Skeletal muscle tissue (tissue), 4 donors: Measurements from ENCODE around the gene PCDHB6. TPM values are rescaled to one million over a fixed set of nuclear protein-coding genes. Genes with fewer than 3 reads are reported as not detected.
"Not testable (repeated sequence)": the region's sequence is repeated elsewhere in the genome, so short reads cannot be mapped to it uniquely, and the experiment has no call there.

Source experiments
- H3K27ac ChIP-seq: one replicate; pipeline ENCODE4 v1.7.0; 2013; ENCODE audit warnings: mild to moderate bottlenecking, low read depth, low read length, inconsistent platforms
- H3K27me3 ChIP-seq, 3 donors: one replicate each; pipeline ENCODE4 v1.7.0; 2013; ENCODE audit warnings: low read length in 3 of 3; ENCODE audit not compliant: control insufficient read depth in 3 of 3, insufficient read depth in 3 of 3
- H3K36me3 ChIP-seq, 3 donors: one replicate each; pipeline ENCODE4 v1.7.0; 2013; ENCODE audit warnings: low read length in 3 of 3; ENCODE audit not compliant: control insufficient read depth in 3 of 3, insufficient read depth in 3 of 3
- H3K4me1 ChIP-seq, 3 donors: one replicate each; pipeline ENCODE4 v1.7.0; 2013; ENCODE audit warnings: low read length in 3 of 3, mild to moderate bottlenecking in 3 of 3; ENCODE audit not compliant: control insufficient read depth in 3 of 3, insufficient read depth in 3 of 3
- H3K4me3 ChIP-seq, 3 donors: one replicate each; pipeline ENCODE4 v1.7.0; 2013; ENCODE audit warnings: low read length in 3 of 3
- H3K9ac ChIP-seq, 3 donors: one replicate each; pipeline ENCODE4 v1.7.0; 2013; ENCODE audit warnings: low read length in 3 of 3, mild to moderate bottlenecking in 3 of 3, moderate library complexity in 2 of 3, low read depth in 1 of 3
- H3K9me3 ChIP-seq, 3 donors: one replicate each; pipeline ENCODE4 v1.7.0; 2013; ENCODE audit warnings: low read length in 3 of 3; ENCODE audit not compliant: control insufficient read depth in 3 of 3
- total RNA-seq: library from RNA; depleted of rRNA; stranded (reverse); fragments of >200 nt; gene quantifications from one replicate; pipeline ENCODE4 v1.2.3, GENCODE V29; 2014
- donor health status: Osteomylitis.

The PCDHB6 gene
- total RNA-seq, 1 donor from 2014 or later: 0.52 TPM

GRCh38 chr5:141201126-141201525 lies 51.3 kb downstream of the PCDHB6 start:
- not testable (repeated sequence) for H3K27ac ChIP-seq, H3K4me1 ChIP-seq, H3K27me3 ChIP-seq, H3K36me3 ChIP-seq, H3K4me3 ChIP-seq, H3K9ac ChIP-seq
- peaks cover 7 to 15% (median 13%) of the 10 kb centered on the region in 3 donors for H3K9me3 ChIP-seq

GRCh38 chr5:141201646-141202045 lies 51.8 kb downstream of the PCDHB6 start:
- not testable (repeated sequence) for H3K27ac ChIP-seq, H3K4me1 ChIP-seq, H3K36me3 ChIP-seq, H3K4me3 ChIP-seq, H3K27me3 ChIP-seq, H3K9ac ChIP-seq
- peaks cover 7 to 17% (median 14%) of the 10 kb centered on the region in 3 donors for H3K9me3 ChIP-seq

Other genes starting within 250 kb of the PCDHB6 start
- 0.52 TPM for gene PCDHAC1, start 223.8 kb upstream of the PCDHB6 start, total RNA-seq
- gene PCDHAC2, start 183.6 kb upstream of the PCDHB6 start, total RNA-seq: 2.1 TPM
- gene PCDHB1, start 98.7 kb upstream of the PCDHB6 start, total RNA-seq: not detected
- gene PCDHB2, start 55.4 kb upstream of the PCDHB6 start, total RNA-seq: 2.6 TPM
- gene PCDHB3, start 49.6 kb upstream of the PCDHB6 start, total RNA-seq: 1.6 TPM
- 1.6 TPM for gene PCDHB4, start 28.2 kb upstream of the PCDHB6 start, total RNA-seq
- gene PCDHB5, start 14.9 kb upstream of the PCDHB6 start, total RNA-seq: 3.1 TPM
- gene PCDHB7, start 22.6 kb downstream of the PCDHB6 start, total RNA-seq: 2.1 TPM
- gene PCDHB8, start 27.7 kb downstream of the PCDHB6 start, total RNA-seq: 1.6 TPM
- 1.6 TPM for gene PCDHB16, start 32.3 kb downstream of the PCDHB6 start, total RNA-seq
- 1.0 TPM for gene PCDHB9, start 37.1 kb downstream of the PCDHB6 start, total RNA-seq
- gene PCDHB10, start 42.3 kb downstream of the PCDHB6 start, total RNA-seq: 2.6 TPM
- 4.2 TPM for gene PCDHB11, start 49.6 kb downstream of the PCDHB6 start, total RNA-seq
- 1.6 TPM for gene PCDHB12, start 58.7 kb downstream of the PCDHB6 start, total RNA-seq
- gene PCDHB13, start 63.9 kb downstream of the PCDHB6 start, total RNA-seq: 1.6 TPM
- gene PCDHB14, start 73.3 kb downstream of the PCDHB6 start, total RNA-seq: 4.2 TPM
- gene PCDHB15, start 95.3 kb downstream of the PCDHB6 start, total RNA-seq: 4.2 TPM
- 0.52 TPM for gene SLC25A2, start 154.0 kb downstream of the PCDHB6 start, total RNA-seq
- 72.0 TPM for gene TAF7, start 170.7 kb downstream of the PCDHB6 start, total RNA-seq
- gene PCDHGA1, start 180.5 kb downstream of the PCDHB6 start, total RNA-seq: 0.52 TPM
- 1.6 TPM for gene PCDHGA2, start 188.7 kb downstream of the PCDHB6 start, total RNA-seq
- 2.1 TPM for gene PCDHGA3, start 193.8 kb downstream of the PCDHB6 start, total RNA-seq
- gene PCDHGB1, start 200.0 kb downstream of the PCDHB6 start, total RNA-seq: 1.6 TPM
- gene PCDHGA4, start 205.0 kb downstream of the PCDHB6 start, total RNA-seq: 1.0 TPM
- 2.1 TPM for gene PCDHGB2, start 209.9 kb downstream of the PCDHB6 start, total RNA-seq
- gene PCDHGA5, start 214.1 kb downstream of the PCDHB6 start, total RNA-seq: 2.1 TPM
- 3.1 TPM for gene PCDHGB3, start 220.2 kb downstream of the PCDHB6 start, total RNA-seq
- gene PCDHGA6, start 223.8 kb downstream of the PCDHB6 start, total RNA-seq: 4.2 TPM
- 3.7 TPM for gene PCDHGA7, start 232.7 kb downstream of the PCDHB6 start, total RNA-seq
- 4.7 TPM for gene PCDHGB4, start 237.6 kb downstream of the PCDHB6 start, total RNA-seq
- 3.7 TPM for gene PCDHGA8, start 242.6 kb downstream of the PCDHB6 start, total RNA-seq
- 3.7 TPM for gene PCDHGB5, start 247.9 kb downstream of the PCDHB6 start, total RNA-seq